Caco-2 (cell line): Measurements from ENCODE around the gene OPALIN. TPM values are rescaled to one million over a fixed set of nuclear protein-coding genes. Genes with fewer than 3 reads are reported as not detected.

Source experiments
- BruUV-seq: library from RNA; stranded (reverse); fragments of 400-500 nt; replicated peaks from 2 replicates; lab custom pipeline; 2021; lab: Mats Ljungman, UMichigan
- CTCF ChIA-PET: fragments of 300-600 bp; sonication (Branson Sonifier 250); formaldehyde crosslinking; loops from one replicate; lab custom pipeline; 2022; ENCODE audit warnings: antibody characterized with exemption; lab: Charles Lee
- POLR2A ChIA-PET: fragments of 300-600 bp; sonication (Branson Sonifier 250); formaldehyde crosslinking; loops from one replicate; lab custom pipeline; 2022; ENCODE audit warnings: antibody characterized with exemption; lab: Charles Lee
- DNase-seq, 2 experiments: peaks; one replicate each; pipeline versions ENCODE4 v3.0.0 to v3.0.0-alpha.2; 2020 to 2022
- H3K27me3 ChIP-seq: replicated peaks from 2 replicates; pipeline ENCODE4 v1.6.0; 2011; ENCODE audit warnings: low read length; ENCODE audit not compliant: control insufficient read depth, insufficient read depth
- H3K36me3 ChIP-seq: 2 replicates; pipeline ENCODE4 v1.5.1; 2011; ENCODE audit warnings: low read length; ENCODE audit not compliant: control insufficient read depth, insufficient read depth
- H3K4me1 ChIP-seq: fragments of 250-450 bp; sonication (Bioruptor Pico); 2 replicates; pipeline ENCODE4 v1.5.1; 2020; ENCODE audit warnings: mild to moderate bottlenecking
- H3K4me3 ChIP-seq: 2 replicates; pipeline ENCODE4 v1.5.1; 2011; ENCODE audit warnings: low read depth, mild to moderate bottlenecking, control low read depth, low read length
- H3K9me3 ChIP-seq: fragments of 250-450 bp; sonication (Bioruptor Pico); 2 replicates; pipeline ENCODE4 v1.5.1; 2020; ENCODE audit warnings: mild to moderate bottlenecking, moderate library complexity
- H3K27ac Mint-ChIP-seq: one replicate; pipeline ENCODE4 v1.8.0; 2022; ENCODE audit warnings: mixed read lengths; ENCODE audit not compliant: unreplicated experiment
- H3K27me3 Mint-ChIP-seq: one replicate; pipeline ENCODE4 v1.8.0; 2022; ENCODE audit warnings: mixed read lengths; ENCODE audit not compliant: insufficient read depth, unreplicated experiment
- H3K36me3 Mint-ChIP-seq: one replicate; pipeline ENCODE4 v1.8.0; 2022; ENCODE audit warnings: mild to moderate bottlenecking, mixed read lengths; ENCODE audit not compliant: insufficient read depth, unreplicated experiment
- H3K4me1 Mint-ChIP-seq: one replicate; pipeline ENCODE4 v1.8.0; 2022; ENCODE audit warnings: low read depth, mixed read lengths; ENCODE audit not compliant: unreplicated experiment
- H3K4me3 Mint-ChIP-seq: one replicate; pipeline ENCODE4 v1.8.0; 2022; ENCODE audit warnings: mild to moderate bottlenecking, moderate library complexity, mixed read lengths; ENCODE audit not compliant: unreplicated experiment
- H3K9me3 Mint-ChIP-seq: one replicate; pipeline ENCODE4 v1.8.0; 2022; ENCODE audit warnings: mixed read lengths; ENCODE audit not compliant: unreplicated experiment
- intact Hi-C: fragments of 100-400 bp; cut with micrococcal nuclease; formaldehyde crosslinking; loops from one replicate; pipeline ENCODE4 v1.10.0; 2022; ENCODE audit not compliant: unreplicated experiment
- total RNA-seq: library from RNA; stranded (reverse); gene quantifications from 2 replicates; pipeline ENCODE4 v1.2.3, GENCODE V29; 2022
- TF ChIP-seq, protein P1 (sequence below), 2 experiments: fragments of 200-600 bp in 1 of 2; IDR thresholded peaks; 1 replicate in 1 of 2; 2 replicates in 1 of 2; pipeline versions ENCODE4 v1.5.1 to v1.8.0; 2011 to 2022; ENCODE audit warnings: antibody characterized with exemption in 1 of 2, control low read depth in 1 of 2, inconsistent platforms in 1 of 2, low read depth in 1 of 2, low read length in 1 of 2, mild to moderate bottlenecking in 1 of 2, moderate library complexity in 1 of 2; ENCODE audit not compliant: insufficient read depth in 1 of 2, severe bottlenecking in 1 of 2, unreplicated experiment in 1 of 2

Gene OPALIN
- total RNA-seq, 1 experiment from 2014 or later, result not detected

DNA sequence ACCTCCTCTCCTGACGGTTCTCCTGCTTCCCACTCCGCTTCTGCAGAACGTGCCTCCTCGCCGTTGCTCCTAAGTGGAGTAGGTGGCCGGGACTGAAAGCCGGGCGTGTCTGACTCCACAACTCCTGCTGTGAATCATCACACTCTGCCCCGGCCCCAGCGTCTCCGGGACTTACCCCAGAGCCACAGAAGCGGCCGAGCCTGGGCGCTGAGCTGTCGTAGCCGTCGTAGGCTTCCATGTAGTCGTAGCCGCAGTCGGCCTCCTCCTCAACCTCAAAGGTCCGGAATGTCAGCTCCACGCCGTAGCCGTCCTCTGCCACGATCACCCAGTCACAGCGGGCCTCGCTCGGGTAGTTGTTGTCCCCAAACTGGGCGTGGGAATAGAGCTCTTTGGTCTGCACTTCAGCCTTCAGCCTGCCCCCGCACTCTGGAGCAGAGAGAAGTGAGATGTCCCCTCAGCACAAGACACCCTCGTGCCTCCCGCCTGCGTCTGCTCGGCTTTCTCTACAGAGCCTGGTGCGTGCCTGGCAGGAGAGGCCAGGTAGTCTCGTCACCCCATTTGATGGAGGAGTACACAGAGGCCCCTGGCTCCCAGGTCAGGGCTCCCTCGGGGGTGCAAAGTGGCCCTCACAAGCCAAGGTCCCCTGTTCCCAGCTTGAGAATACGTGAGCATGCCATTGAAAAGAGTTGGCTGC lies 11.2 kb upstream of the OPALIN start:
- Histone ChIP-seq H3K36me3 (no peaks in the 10 kb centered on the region), H3K27me3 (no peaks in the 10 kb centered on the region), H3K9me3 (no peaks in the 10 kb centered on the region), H3K4me1 (peaks cover 10% of the 10 kb centered on the region; the same call in 1 of the 2 replicates), H3K4me3 (peak overlapping the region; percentile 27)
- peak; percentile 31 to 58 for DNase-seq
- H3K27ac Mint-ChIP-seq, result no peak overlapping the region
- ChIA-PET CTCF (interaction anchor here (0.6 to 3.4 kb wide), 10 partner anchors 13 to 464 kb away, joined by 3 to 20 read pairs (median 3); partner anchors contain the start of gene TLL2), POLR2A (no interaction called here)
- TF ChIP-seq, protein P1, sequence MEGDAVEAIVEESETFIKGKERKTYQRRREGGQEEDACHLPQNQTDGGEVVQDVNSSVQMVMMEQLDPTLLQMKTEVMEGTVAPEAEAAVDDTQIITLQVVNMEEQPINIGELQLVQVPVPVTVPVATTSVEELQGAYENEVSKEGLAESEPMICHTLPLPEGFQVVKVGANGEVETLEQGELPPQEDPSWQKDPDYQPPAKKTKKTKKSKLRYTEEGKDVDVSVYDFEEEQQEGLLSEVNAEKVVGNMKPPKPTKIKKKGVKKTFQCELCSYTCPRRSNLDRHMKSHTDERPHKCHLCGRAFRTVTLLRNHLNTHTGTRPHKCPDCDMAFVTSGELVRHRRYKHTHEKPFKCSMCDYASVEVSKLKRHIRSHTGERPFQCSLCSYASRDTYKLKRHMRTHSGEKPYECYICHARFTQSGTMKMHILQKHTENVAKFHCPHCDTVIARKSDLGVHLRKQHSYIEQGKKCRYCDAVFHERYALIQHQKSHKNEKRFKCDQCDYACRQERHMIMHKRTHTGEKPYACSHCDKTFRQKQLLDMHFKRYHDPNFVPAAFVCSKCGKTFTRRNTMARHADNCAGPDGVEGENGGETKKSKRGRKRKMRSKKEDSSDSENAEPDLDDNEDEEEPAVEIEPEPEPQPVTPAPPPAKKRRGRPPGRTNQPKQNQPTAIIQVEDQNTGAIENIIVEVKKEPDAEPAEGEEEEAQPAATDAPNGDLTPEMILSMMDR (IDR thresholded peaks at IDR 0.05; ENCODE audit: insufficient read depth in 1 of 2, low read depth in 1 of 2, low read length in 1 of 2, severe bottlenecking in 1 of 2, unreplicated experiment in 1 of 2), result no peak
- BruUV-seq, result no TSS peak
- H3K4me1 Mint-ChIP-seq, result peaks cover 13% of the 10 kb centered on the region
- intact Hi-C loops, result no loop called here
- no peaks in the 10 kb centered on the region for H3K36me3 Mint-ChIP-seq
- H3K4me3 Mint-ChIP-seq, result peak overlapping the region; percentile 58
- H3K9me3 Mint-ChIP-seq, result no peaks in the 10 kb centered on the region
- no peaks in the 10 kb centered on the region for H3K27me3 Mint-ChIP-seq

DNA sequence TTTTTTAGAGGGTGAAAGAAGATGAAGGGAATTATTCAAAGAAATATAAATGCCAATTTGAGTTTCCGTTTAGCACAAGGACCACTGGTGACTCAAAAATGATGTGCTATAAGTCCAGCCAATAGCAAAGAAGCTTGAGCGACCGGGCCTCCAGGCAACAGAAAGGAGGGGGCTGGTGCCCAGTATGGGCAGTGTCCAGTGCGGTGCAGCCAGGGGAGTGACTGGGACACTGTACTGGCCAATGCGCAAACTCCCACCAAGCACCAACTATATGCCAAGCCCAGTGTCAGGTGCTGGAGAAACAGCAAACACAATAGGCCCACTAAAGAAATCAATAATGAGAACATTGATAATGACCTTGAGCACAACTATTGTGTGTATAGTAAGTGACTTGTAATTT lies 10.2 kb upstream of the OPALIN start:
- no peak for DNase-seq
- Mint-ChIP-seq H3K36me3 (no peaks in the 10 kb centered on the region), H3K4me3 (no peak overlapping the region), H3K27me3 (no peaks in the 10 kb centered on the region), H3K27ac (no peak overlapping the region), H3K9me3 (no peaks in the 10 kb centered on the region), H3K4me1 (peaks cover 13% of the 10 kb centered on the region)
- H3K4me1 ChIP-seq, result peaks cover 10% of the 10 kb centered on the region; the same call in 1 of the 2 replicates
- H3K36me3 ChIP-seq, result no peaks in the 10 kb centered on the region
- TF ChIP-seq, protein P1 (IDR thresholded peaks at IDR 0.05; ENCODE audit: insufficient read depth in 1 of 2, low read depth in 1 of 2, low read length in 1 of 2, severe bottlenecking in 1 of 2, unreplicated experiment in 1 of 2), result no peak
- H3K9me3 ChIP-seq, result no peaks in the 10 kb centered on the region
- POLR2A ChIA-PET, result no interaction called here
- intact Hi-C loops, result no loop called here
- H3K27me3 ChIP-seq, result no peaks in the 10 kb centered on the region
- BruUV-seq, result no TSS peak
- no peak overlapping the region for H3K4me3 ChIP-seq
- CTCF ChIA-PET, result no interaction called here

DNA sequence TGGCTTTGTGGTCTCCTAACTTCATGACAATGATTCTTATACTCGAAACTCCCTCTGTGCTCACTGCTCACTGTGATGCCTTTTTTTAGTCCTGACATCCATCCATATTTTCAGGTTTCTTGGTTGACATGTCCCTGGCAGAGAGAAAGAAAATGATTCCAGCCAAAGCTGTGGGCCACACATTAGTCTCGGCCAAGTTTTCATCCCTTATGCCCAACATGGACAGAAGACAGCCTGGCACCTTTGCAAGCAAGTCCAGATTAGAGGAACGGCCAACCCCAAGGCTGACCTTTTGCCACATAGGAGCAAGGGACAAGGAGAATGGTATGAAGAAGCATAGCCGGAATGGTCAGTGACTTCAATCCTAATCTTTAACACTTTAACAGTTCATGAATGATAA lies 8.7 kb upstream of the OPALIN start:
- Mint-ChIP-seq H3K9me3 (no peaks in the 10 kb centered on the region), H3K4me1 (peaks cover 13% of the 10 kb centered on the region), H3K4me3 (no peak overlapping the region), H3K36me3 (no peaks in the 10 kb centered on the region), H3K27ac (no peak overlapping the region), H3K27me3 (peaks cover 3% of the 10 kb centered on the region)
- DNase-seq, result no peak
- H3K9me3 ChIP-seq, result no peaks in the 10 kb centered on the region; the same call in 1 of the 2 replicates
- H3K4me3 ChIP-seq, result no peak overlapping the region
- intact Hi-C loops, result no loop called here
- POLR2A ChIA-PET, result no interaction called here
- no peaks in the 10 kb centered on the region for H3K36me3 ChIP-seq
- no peaks in the 10 kb centered on the region for H3K27me3 ChIP-seq
- no TSS peak for BruUV-seq
- TF ChIP-seq, protein P1 (IDR thresholded peaks at IDR 0.05; ENCODE audit: insufficient read depth in 1 of 2, low read depth in 1 of 2, low read length in 1 of 2, severe bottlenecking in 1 of 2, unreplicated experiment in 1 of 2), result no peak
- CTCF ChIA-PET, result interaction anchor here (2.3 kb wide), 1 partner anchor 7 kb away, joined by 7 read pairs; no protein-coding TSS in a partner anchor
- peaks cover 10% of the 10 kb centered on the region; the same call in 1 of the 2 replicates for H3K4me1 ChIP-seq
